HCT116 (cell line): ENCODE results near the gene ESPNL. TPM values are rescaled to one million over a fixed set of nuclear protein-coding genes. Genes with fewer than 3 reads are reported as not detected.

Source experiments
- ATAC-seq: fragments of 200-7000 bp; cut with Tn5 transposase; 2 replicates; pipeline ENCODE4 v1.9.1; 2020; ENCODE audit warnings: mild to moderate bottlenecking, moderate library complexity
- BruUV-seq: library from RNA; stranded (reverse); fragments of 400-500 nt; replicated peaks from 2 replicates; lab custom pipeline; 2021; lab: Mats Ljungman, UMichigan
- CTCF ChIA-PET: fragments of 300-600 bp; sonication (Branson Sonifier 250); formaldehyde crosslinking; loops from one replicate; lab custom pipeline; 2021; ENCODE audit warnings: antibody characterized with exemption; lab: Charles Lee
- POLR2A ChIA-PET: fragments of 300-600, 350-600 bp; sonication (Branson Sonifier 250); formaldehyde crosslinking; loops from one replicate; lab custom pipeline; 2021; ENCODE audit warnings: antibody characterized with exemption; lab: Charles Lee
- RAD21 ChIA-PET, 2 experiments: fragments of 300-600 bp; sonication (Branson Sonifier 250); formaldehyde crosslinking; loops; one replicate each; lab custom pipeline; 2023; ENCODE audit warnings: low total read pairs in 2 of 2; ENCODE audit not compliant: uncharacterized antibody in 2 of 2, unreplicated experiment in 2 of 2, low non-redundant PET in 1 of 2; lab: Charles Lee
- DNase-seq: peaks from one replicate; pipeline ENCODE4 v3.0.0-alpha.2; 2010; ENCODE audit warnings: low read depth, low spot score
- H2AFZ ChIP-seq: fragments of 200-600 bp; shearing (Covaris generic), sonication (generic); 2 replicates; pipeline ENCODE4 v1.6.1; 2017; ENCODE audit warnings: low read depth, mixed run types, mixed read lengths, antibody characterized with exemption, low read length; ENCODE audit not compliant: poor library complexity, severe bottlenecking
- H3K27ac ChIP-seq: 2 replicates; pipeline ENCODE4 v1.5.1; 2012; ENCODE audit warnings: low read depth, low read length
- H3K27me3 ChIP-seq: fragments of 200-600 bp; sonication (generic); 2 replicates; pipeline ENCODE4 v1.6.1; 2016; ENCODE audit warnings: mixed run types, low read length, mixed read lengths; ENCODE audit not compliant: insufficient read depth
- H3K36me3 ChIP-seq, 2 experiments: fragments of 200-500 bp in 1 of 2; fragments of 200-600 bp in 1 of 2; sonication (Bioruptor generic) in 1 of 2; sonication (generic) in 1 of 2; 2 replicates each; pipeline versions ENCODE4 v1.5.1 to v1.6.1; 2014 to 2016; ENCODE audit warnings: low read length in 2 of 2, inconsistent platforms in 1 of 2, mixed read lengths in 1 of 2, mixed run types in 1 of 2; ENCODE audit not compliant: insufficient read depth in 2 of 2, control insufficient read depth in 1 of 2
- H3K4me1 ChIP-seq, 2 experiments: fragments of 200-600 bp in 1 of 2; sonication (generic) in 1 of 2; 2 replicates each; pipeline versions ENCODE4 v1.5.1 to v1.6.1; 2012 to 2017; ENCODE audit warnings: low read length in 2 of 2, inconsistent platforms in 1 of 2, mild to moderate bottlenecking in 1 of 2, mixed read lengths in 1 of 2, mixed run types in 1 of 2, moderate library complexity in 1 of 2; ENCODE audit not compliant: insufficient read depth in 2 of 2, control insufficient read depth in 1 of 2
- H3K4me2 ChIP-seq: fragments of 200-600 bp; sonication (generic); 2 replicates; pipeline ENCODE4 v1.6.1; 2017; ENCODE audit warnings: mixed run types, low read length, mixed read lengths
- H3K4me3 ChIP-seq, 2 experiments: fragments of 200-600 bp in 1 of 2; sonication (generic) in 1 of 2; replicated peaks in 1 of 2; 2 replicates each; pipeline ENCODE4 v1.5.1; 2011 to 2016; ENCODE audit warnings: low read length in 2 of 2, control low read depth in 1 of 2, low read depth in 1 of 2, mild to moderate bottlenecking in 1 of 2, mixed read lengths in 1 of 2, mixed run types in 1 of 2
- H3K79me2 ChIP-seq: fragments of 200-600 bp; sonication (generic); 2 replicates; pipeline ENCODE4 v1.6.1; 2017; ENCODE audit warnings: mild to moderate bottlenecking, mixed run types, low read length, moderate library complexity, mixed read lengths; ENCODE audit not compliant: insufficient read depth
- H3K9ac ChIP-seq: fragments of 200-600 bp; sonication (generic); 2 replicates; pipeline ENCODE4 v1.6.1; 2016; ENCODE audit warnings: low read length, mixed read lengths
- H3K9me2 ChIP-seq: fragments of 200-600 bp; sonication (generic), shearing (Covaris generic); 2 replicates; pipeline ENCODE4 v1.6.1; 2017; ENCODE audit warnings: mixed run types, mild to moderate bottlenecking, moderate library complexity; ENCODE audit not compliant: insufficient read depth
- H3K9me3 ChIP-seq, 2 experiments: fragments of 200-500 bp in 1 of 2; fragments of 200-600 bp in 1 of 2; sonication (Bioruptor generic) in 1 of 2; sonication (generic) in 1 of 2; 2 replicates each; pipeline ENCODE4 v1.6.1; 2014 to 2017; ENCODE audit warnings: low read length in 2 of 2, mixed read lengths in 2 of 2, inconsistent platforms in 1 of 2, low read depth in 1 of 2, mild to moderate bottlenecking in 1 of 2, mixed run types in 1 of 2, moderate library complexity in 1 of 2; ENCODE audit not compliant: control insufficient read depth in 1 of 2, insufficient read depth in 1 of 2
- H4K20me1 ChIP-seq: fragments of 200-600 bp; sonication (generic), shearing (Covaris generic); 2 replicates; pipeline ENCODE4 v1.6.1; 2017; ENCODE audit warnings: mixed run types, mild to moderate bottlenecking, moderate library complexity; ENCODE audit not compliant: insufficient read depth
- CBX3 ChIP-seq: IDR thresholded peaks from 2 replicates; pipeline ENCODE4 v1.6.1; 2012; ENCODE audit warnings: low read depth
- CEBPB ChIP-seq: IDR thresholded peaks from 2 replicates; pipeline ENCODE4 v1.6.1; 2012; ENCODE audit warnings: low read depth
- EGR1 ChIP-seq: IDR thresholded peaks from 2 replicates; pipeline ENCODE4 v1.6.1; 2012; ENCODE audit warnings: low read depth
- ELF1 ChIP-seq: IDR thresholded peaks from 2 replicates; pipeline ENCODE4 v1.6.1; 2012; ENCODE audit warnings: low read depth, borderline replicate concordance
- EZH2phosphoT487 ChIP-seq: fragments of 200-600 bp; IDR thresholded peaks from 2 replicates; pipeline ENCODE4 v1.6.1; 2018; ENCODE audit warnings: antibody characterized with exemption, borderline replicate concordance
- FOSL1 ChIP-seq: IDR thresholded peaks from 2 replicates; pipeline ENCODE4 v1.6.1; 2012; ENCODE audit warnings: low read depth
- JUND ChIP-seq: IDR thresholded peaks from 2 replicates; pipeline ENCODE4 v1.6.1; 2012
- MAX ChIP-seq: IDR thresholded peaks from 2 replicates; pipeline ENCODE4 v1.6.1; 2012
- POLR2A ChIP-seq: IDR thresholded peaks from 2 replicates; pipeline ENCODE4 v1.7.0; 2011; ENCODE audit warnings: borderline replicate concordance; ENCODE audit not compliant: insufficient read depth, insufficient read length; ENCODE audit errors: extremely low read depth
- RAD21 ChIP-seq: IDR thresholded peaks from 2 replicates; pipeline ENCODE4 v1.6.1; 2012; ENCODE audit warnings: low read depth, mild to moderate bottlenecking
- REST ChIP-seq: IDR thresholded peaks from 2 replicates; pipeline ENCODE4 v1.6.1; 2012; ENCODE audit warnings: low read depth
- SIN3A ChIP-seq: IDR thresholded peaks from 2 replicates; pipeline ENCODE4 v1.6.1; 2012; ENCODE audit warnings: low read depth
- SP1 ChIP-seq: IDR thresholded peaks from 2 replicates; pipeline ENCODE4 v1.6.1; 2012; ENCODE audit warnings: low read depth
- SRF ChIP-seq: IDR thresholded peaks from 2 replicates; pipeline ENCODE4 v1.6.1; 2012; ENCODE audit warnings: low read depth
- TCF7L2 ChIP-seq: IDR thresholded peaks from 2 replicates; pipeline ENCODE4 v1.7.0; 2011; ENCODE audit warnings: borderline replicate concordance, inconsistent platforms; ENCODE audit not compliant: insufficient read depth, insufficient read length; ENCODE audit errors: extremely low read depth
- YY1 ChIP-seq: IDR thresholded peaks from 2 replicates; pipeline ENCODE4 v1.6.1; 2011; ENCODE audit warnings: low read length, low read depth, moderate library complexity, mild to moderate bottlenecking; ENCODE audit not compliant: insufficient replicate concordance; ENCODE audit errors: extremely low read depth
- ZFX ChIP-seq: fragments of 450-650 bp; IDR thresholded peaks from 2 replicates; pipeline ENCODE4 v1.6.1; 2017
- ZNF274 ChIP-seq: fragments of 200-500 bp; sonication (Bioruptor generic); IDR thresholded peaks from 2 replicates; pipeline ENCODE4 v1.6.1; 2014; ENCODE audit warnings: mild to moderate bottlenecking, low read depth, low read length, inconsistent platforms
- intact Hi-C: fragments of 100-400 bp; cut with micrococcal nuclease; formaldehyde crosslinking; loops from 2 replicates; pipeline ENCODE4 v1.10.0; 2022
- total RNA-seq: library from RNA; stranded (reverse); gene quantifications from one replicate; pipeline ENCODE4 v1.2.1, GENCODE V29; 2021; ENCODE audit not compliant: unreplicated experiment
- TF ChIP-seq, protein P1 (sequence below): IDR thresholded peaks from 2 replicates; pipeline ENCODE4 v1.6.1; 2012
- TF ChIP-seq, protein P2 (sequence below), 3 experiments: fragments of 200-600 bp in 1 of 3; sonication (generic) in 1 of 3; IDR thresholded peaks in 2 of 3; conservative IDR thresholded peaks in 1 of 3; 2 replicates each; pipeline ENCODE4 v1.5.1; 2012 to 2017; ENCODE audit warnings: low read depth in 2 of 3, low read length in 2 of 3, antibody characterized with exemption in 1 of 3, borderline replicate concordance in 1 of 3, control low read depth in 1 of 3, mild to moderate bottlenecking in 1 of 3, mixed read lengths in 1 of 3, mixed run types in 1 of 3, moderate library complexity in 1 of 3; ENCODE audit not compliant: insufficient read depth in 1 of 3

The ESPNL gene
- total RNA-seq, 1 experiment from 2014 or later, result 0.22 TPM

GRCh38 chr2:238090887-238091286 is 9.3 kb upstream of the ESPNL start:
- intact Hi-C loops, result no loop called here
- no peak overlapping the region for H3K9ac ChIP-seq
- no peaks in the 10 kb centered on the region for H3K27me3 ChIP-seq
- H3K4me2 ChIP-seq, result no peak overlapping the region
- DNase-seq (no peak), ATAC-seq (no peak)
- H2AFZ ChIP-seq, result no peak overlapping the region
- no peaks in the 10 kb centered on the region for H4K20me1 ChIP-seq
- no peak overlapping the region for H3K4me3 ChIP-seq
- CTCF ChIA-PET, result no interaction called here
- H3K36me3 ChIP-seq, result peaks cover 0 to under 1% of the 10 kb centered on the region in 2 experiments; a peak in 2 of 4 replicates
- no peaks in the 10 kb centered on the region for H3K79me2 ChIP-seq
- H3K27ac ChIP-seq, result no peak overlapping the region
- no peaks in the 10 kb centered on the region for H3K9me3 ChIP-seq
- no peaks in the 10 kb centered on the region for H3K4me1 ChIP-seq
- POLR2A ChIA-PET, result no interaction called here
- BruUV-seq, result no TSS peak
- RAD21 ChIA-PET, result no interaction called here
- no peaks in the 10 kb centered on the region for H3K9me2 ChIP-seq
- no peak for TF ChIP-seq RAD21
- no peak for TF ChIP-seq EZH2phosphoT487
- TF ChIP-seq ELF1, result no peak
- TF ChIP-seq REST, result no peak
- no peak for TF ChIP-seq TCF7L2
- no peak for TF ChIP-seq EGR1
- TF ChIP-seq CBX3, result no peak
- no peak for TF ChIP-seq SP1
- no peak for TF ChIP-seq CEBPB
- no peak for TF ChIP-seq SRF
- TF ChIP-seq, protein P1, sequence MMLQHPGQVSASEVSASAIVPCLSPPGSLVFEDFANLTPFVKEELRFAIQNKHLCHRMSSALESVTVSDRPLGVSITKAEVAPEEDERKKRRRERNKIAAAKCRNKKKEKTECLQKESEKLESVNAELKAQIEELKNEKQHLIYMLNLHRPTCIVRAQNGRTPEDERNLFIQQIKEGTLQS, result no peak
- no peak for TF ChIP-seq YY1
- TF ChIP-seq POLR2A, result no peak
- TF ChIP-seq, protein P2, sequence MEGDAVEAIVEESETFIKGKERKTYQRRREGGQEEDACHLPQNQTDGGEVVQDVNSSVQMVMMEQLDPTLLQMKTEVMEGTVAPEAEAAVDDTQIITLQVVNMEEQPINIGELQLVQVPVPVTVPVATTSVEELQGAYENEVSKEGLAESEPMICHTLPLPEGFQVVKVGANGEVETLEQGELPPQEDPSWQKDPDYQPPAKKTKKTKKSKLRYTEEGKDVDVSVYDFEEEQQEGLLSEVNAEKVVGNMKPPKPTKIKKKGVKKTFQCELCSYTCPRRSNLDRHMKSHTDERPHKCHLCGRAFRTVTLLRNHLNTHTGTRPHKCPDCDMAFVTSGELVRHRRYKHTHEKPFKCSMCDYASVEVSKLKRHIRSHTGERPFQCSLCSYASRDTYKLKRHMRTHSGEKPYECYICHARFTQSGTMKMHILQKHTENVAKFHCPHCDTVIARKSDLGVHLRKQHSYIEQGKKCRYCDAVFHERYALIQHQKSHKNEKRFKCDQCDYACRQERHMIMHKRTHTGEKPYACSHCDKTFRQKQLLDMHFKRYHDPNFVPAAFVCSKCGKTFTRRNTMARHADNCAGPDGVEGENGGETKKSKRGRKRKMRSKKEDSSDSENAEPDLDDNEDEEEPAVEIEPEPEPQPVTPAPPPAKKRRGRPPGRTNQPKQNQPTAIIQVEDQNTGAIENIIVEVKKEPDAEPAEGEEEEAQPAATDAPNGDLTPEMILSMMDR (IDR thresholded peaks at IDR 0.05 in 2 of 3, conservative IDR thresholded peaks at IDR 0.05 in 1 of 3; ENCODE audit: borderline replicate concordance in 1 of 3, insufficient read depth in 1 of 3, low read depth in 2 of 3, low read length in 2 of 3), result no peak
- no peak for TF ChIP-seq FOSL1
- TF ChIP-seq ZFX, result no peak
- TF ChIP-seq JUND, result no peak
- TF ChIP-seq SIN3A, result no peak
- TF ChIP-seq MAX, result no peak
- TF ChIP-seq ZNF274, result no peak
